GM18505 (cell line): Measurements from ENCODE around the gene SMYD3.
"Not testable (repeated sequence)": the region's sequence is repeated elsewhere in the genome, so short reads cannot be mapped to it uniquely, and the experiment has no call there.

Source experiments
- ATAC-seq: cut with Tn5 transposase; IDR thresholded peaks from one replicate; pipeline ENCODE4 v1.9.1; 2021; ENCODE audit not compliant: unreplicated experiment
- POLR2A ChIP-seq: IDR thresholded peaks from 4 replicates; pipeline ENCODE4 v1.6.1; 2011; ENCODE audit warnings: borderline replicate concordance; ENCODE audit not compliant: insufficient read depth, insufficient read length; ENCODE audit errors: extremely low read depth

The SMYD3 gene

GRCh38 chr1:245776694-245777332, 730.3 kb downstream of the SMYD3 start:
- ATAC-seq: no peak
- no peak for TF ChIP-seq POLR2A

GRCh38 chr1:245776139-245776538, 730.9 kb downstream of the SMYD3 start:
- ATAC-seq: no peak
- TF ChIP-seq POLR2A: no peak

- ATAC-seq: not testable (repeated sequence)
These were observed 732.1 kb downstream of the SMYD3 start for GRCh38 chr1:245774931-245775330.

- TF ChIP-seq POLR2A: no peak
- ATAC-seq: no peak
These were observed 732.9 kb downstream of the SMYD3 start for GRCh38 chr1:245774196-245774595.

- TF ChIP-seq POLR2A: no peak
- ATAC-seq: no peak
These were observed 733.7 kb downstream of the SMYD3 start for GRCh38 chr1:245773344-245773743.

GRCh38 chr1:245772739-245773138, 734.3 kb downstream of the SMYD3 start:
- ATAC-seq: no peak
- TF ChIP-seq POLR2A: no peak

- no peak for TF ChIP-seq POLR2A
- no peak for ATAC-seq
These were observed 734.8 kb downstream of the SMYD3 start for GRCh38 chr1:245772325-245772724.

GRCh38 chr1:245771511-245772281, 735.4 kb downstream of the SMYD3 start:
- ATAC-seq: no peak
- no peak for TF ChIP-seq POLR2A

GRCh38 chr1:245770156-245770555, 736.9 kb downstream of the SMYD3 start:
- no peak for TF ChIP-seq POLR2A
- no peak for ATAC-seq

GRCh38 chr1:245768596-245768995, 738.5 kb downstream of the SMYD3 start:
- ATAC-seq: no peak

GRCh38 chr1:245765230-245766000, 741.7 kb downstream of the SMYD3 start:
- no peak for ATAC-seq
- no peak for TF ChIP-seq POLR2A

More at GRCh38 chr1:245768596-245768995, 738.5 kb downstream of the SMYD3 start:
- no peak for TF ChIP-seq POLR2A

- no peak for TF ChIP-seq POLR2A
- no peak for ATAC-seq
These were observed 743.2 kb downstream of the SMYD3 start for GRCh38 chr1:245763873-245764331.

- ATAC-seq: no peak
- no peak for TF ChIP-seq POLR2A
These were observed 744.6 kb downstream of the SMYD3 start for GRCh38 chr1:245762396-245762910.
